LNCaP clone FGC (cell line): ENCODE results near the gene ZNF396.

Source experiments
- DNase-seq: peaks from one replicate; pipeline ENCODE4 v3.0.0-alpha.2; 2011; ENCODE audit warnings: low read depth
- H3K4me3 ChIP-seq: 2 replicates; pipeline ENCODE4 v1.5.1; 2011; ENCODE audit warnings: mild to moderate bottlenecking, low read depth, low read length, control low read depth
- TF ChIP-seq, protein P1 (sequence below): IDR thresholded peaks from 2 replicates; pipeline ENCODE4 v1.5.1; 2012; ENCODE audit warnings: mild to moderate bottlenecking; ENCODE audit not compliant: control insufficient read depth, insufficient read depth; ENCODE audit errors: extremely low read depth

ZNF396 gene

DNA sequence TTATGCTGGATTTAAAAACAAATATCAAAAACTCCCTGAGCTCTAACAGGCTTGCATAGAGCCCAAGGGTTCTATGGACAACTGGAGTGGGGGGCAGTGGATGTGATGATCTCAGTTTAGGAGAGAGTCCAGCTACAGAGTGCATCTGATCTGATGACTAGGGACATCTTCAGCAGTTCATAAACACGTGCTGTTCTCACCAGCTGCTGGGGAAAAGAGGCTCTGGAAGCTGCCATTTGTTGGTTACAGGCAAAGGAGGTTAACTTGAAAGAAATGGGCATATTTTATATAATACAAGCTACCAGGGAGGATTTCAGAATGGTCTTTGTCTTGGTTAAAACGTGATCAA lies 36.0 kb upstream of the ZNF396 start:
- TF ChIP-seq, protein P1, sequence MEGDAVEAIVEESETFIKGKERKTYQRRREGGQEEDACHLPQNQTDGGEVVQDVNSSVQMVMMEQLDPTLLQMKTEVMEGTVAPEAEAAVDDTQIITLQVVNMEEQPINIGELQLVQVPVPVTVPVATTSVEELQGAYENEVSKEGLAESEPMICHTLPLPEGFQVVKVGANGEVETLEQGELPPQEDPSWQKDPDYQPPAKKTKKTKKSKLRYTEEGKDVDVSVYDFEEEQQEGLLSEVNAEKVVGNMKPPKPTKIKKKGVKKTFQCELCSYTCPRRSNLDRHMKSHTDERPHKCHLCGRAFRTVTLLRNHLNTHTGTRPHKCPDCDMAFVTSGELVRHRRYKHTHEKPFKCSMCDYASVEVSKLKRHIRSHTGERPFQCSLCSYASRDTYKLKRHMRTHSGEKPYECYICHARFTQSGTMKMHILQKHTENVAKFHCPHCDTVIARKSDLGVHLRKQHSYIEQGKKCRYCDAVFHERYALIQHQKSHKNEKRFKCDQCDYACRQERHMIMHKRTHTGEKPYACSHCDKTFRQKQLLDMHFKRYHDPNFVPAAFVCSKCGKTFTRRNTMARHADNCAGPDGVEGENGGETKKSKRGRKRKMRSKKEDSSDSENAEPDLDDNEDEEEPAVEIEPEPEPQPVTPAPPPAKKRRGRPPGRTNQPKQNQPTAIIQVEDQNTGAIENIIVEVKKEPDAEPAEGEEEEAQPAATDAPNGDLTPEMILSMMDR = no peak
- no peak overlapping the region for H3K4me3 ChIP-seq
- DNase-seq = no peak

DNA sequence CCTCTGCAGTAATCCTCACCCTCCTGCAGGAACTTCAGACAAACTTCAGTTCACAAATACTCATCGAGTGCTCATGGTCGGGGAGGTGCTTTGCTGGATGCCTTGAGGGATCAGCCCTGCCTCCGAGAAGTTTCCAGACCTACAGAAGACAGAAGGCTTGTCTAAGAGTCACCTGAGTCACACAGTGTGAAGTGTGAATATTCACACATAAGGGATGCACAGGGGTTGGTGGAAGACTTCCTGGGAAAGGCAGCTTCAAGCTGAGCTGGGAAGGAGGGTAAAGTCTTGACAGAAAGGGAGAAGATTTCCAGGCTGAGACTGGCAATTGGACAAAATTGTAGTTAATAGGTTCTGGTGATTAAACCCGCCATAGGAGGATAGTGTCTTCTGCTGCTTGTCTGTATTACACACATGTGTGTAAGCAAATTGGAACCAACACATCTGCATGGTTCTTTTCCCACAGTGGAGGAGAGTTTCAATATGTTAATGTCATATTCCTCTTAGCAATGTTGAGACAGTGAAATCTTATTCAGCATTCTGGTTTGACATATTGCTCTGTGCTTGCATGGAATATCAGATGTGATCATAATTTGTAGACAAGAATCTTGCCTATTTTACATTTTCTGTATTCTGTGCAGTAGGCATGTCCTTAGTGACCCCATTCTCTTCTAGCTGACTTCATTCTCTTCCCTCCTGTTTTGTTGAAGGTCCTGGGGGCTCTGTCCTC lies 34.7 kb upstream of the ZNF396 start:
- no peak for DNase-seq
- TF ChIP-seq, protein P1 = no peak
- no peak overlapping the region for H3K4me3 ChIP-seq

DNA sequence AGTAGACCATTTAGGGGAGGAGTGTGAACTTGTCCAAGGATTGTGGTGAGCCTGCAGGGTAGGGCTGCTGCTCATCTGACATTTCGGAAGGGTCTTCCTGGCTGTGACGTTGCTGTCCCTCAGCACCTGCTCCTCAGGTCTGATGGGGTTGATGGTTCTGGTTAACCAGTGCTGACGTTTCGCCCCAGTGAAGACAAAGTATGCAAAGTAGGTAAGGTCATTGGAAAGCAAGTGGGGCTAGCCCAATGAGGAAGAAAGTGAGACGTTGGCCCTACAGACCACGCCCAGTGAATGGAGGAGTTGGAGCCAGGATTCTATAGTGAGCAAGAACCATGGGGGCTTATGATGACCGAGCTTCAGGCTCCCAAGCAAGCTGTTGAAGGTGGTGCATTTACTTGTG lies 33.4 kb upstream of the ZNF396 start:
- H3K4me3 ChIP-seq = no peak overlapping the region
- TF ChIP-seq, protein P1 = no peak
- DNase-seq = no peak

DNA sequence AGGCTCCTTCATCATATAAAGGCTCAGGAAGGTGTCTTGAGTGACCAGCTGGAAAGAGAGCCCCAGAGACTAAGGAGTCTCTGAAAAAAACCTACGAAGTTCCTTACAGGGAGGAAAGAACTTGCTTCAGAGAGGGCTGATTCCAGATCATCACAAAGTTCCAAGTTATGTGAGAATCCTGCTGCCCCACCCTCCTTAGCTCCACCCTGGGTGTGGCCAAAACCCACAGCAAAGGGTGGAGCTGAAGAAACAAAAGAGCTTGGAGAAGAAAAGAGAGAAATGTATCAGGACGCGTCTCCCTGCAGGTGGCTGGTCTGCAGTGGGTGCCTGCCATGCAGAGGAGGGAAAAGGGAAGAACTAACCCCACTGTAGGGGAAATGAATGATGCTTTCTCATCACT lies 32.8 kb upstream of the ZNF396 start:
- DNase-seq = no peak
- TF ChIP-seq, protein P1 = no peak
- H3K4me3 ChIP-seq = no peak overlapping the region

DNA sequence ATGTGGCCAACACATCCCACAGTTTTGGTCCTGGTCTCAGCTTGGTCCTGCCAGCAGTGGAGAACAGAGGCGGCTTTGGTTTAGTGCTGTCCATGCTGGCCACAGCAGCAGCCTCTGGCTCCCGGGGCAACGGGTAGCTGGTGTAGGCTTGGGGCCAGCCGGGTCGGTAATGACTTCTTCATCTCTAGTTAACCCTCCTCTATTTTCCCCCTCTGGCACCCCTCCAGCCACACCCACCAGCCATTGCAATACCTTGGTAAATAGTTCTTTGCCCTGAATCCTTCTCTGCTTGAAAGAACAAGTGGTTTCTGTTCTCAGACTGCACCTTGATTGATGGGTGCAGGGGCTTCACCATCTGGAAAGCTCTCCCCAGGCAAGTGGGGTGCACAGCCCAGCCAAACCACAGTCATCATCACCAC lies 31.7 kb upstream of the ZNF396 start:
- TF ChIP-seq, protein P1 = no peak
- DNase-seq = no peak
- no peak overlapping the region for H3K4me3 ChIP-seq

DNA sequence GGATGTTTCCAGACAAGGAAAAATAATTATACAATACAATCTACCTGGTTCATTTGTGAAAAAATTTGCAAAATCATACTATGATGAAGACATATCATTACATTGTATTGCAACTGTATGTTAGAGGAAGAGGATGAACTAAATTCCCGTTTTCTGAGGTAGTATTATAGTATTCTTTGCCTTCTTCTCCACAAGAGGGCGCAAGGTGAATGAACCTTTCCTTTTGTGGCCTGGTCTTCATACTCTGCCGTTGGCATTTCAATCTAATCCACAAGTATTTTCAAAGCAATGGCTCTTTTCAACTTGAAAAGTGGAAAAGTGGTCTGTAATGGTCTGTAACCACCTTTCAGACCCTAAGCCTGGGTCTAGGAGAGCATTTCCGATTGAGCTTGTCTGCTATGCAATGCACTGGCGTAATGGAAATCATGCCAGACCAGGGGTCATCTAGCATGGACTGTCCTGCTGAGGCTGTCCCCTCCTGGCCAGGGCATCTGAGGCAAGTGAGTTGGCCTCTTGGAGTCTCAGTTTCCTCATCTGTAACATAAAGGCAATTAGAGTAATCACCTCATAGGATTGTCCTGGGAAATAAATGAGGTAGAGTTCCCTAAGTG lies 30.8 kb upstream of the ZNF396 start:
- TF ChIP-seq, protein P1 = peak; percentile 70
- H3K4me3 ChIP-seq = no peak overlapping the region
- peak; percentile 47 for DNase-seq

DNA sequence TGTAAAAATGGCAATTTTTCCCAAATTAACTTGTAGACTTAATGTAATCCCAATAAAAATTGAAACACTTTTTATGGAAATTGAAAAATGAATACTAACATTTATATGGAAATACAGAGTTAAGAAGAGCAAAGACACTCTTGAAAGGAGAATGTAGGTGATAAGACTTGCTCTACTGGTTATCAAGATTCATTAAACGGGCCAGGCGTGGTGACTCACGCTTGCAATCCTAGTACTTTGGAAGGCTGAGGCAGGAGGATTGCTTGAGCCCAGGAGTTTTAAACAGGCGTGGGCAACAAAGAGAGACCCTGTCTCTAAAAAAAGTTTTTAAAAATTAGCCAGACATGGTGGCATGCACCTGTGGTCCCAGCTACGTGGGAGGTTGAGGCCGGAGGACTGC lies 29.5 kb upstream of the ZNF396 start:
- no peak for DNase-seq
- H3K4me3 ChIP-seq = no peak overlapping the region
- TF ChIP-seq, protein P1 = no peak
